GM12891 (cell line): ENCODE data around the gene CFAP97.
A peak's percentile ranks its signal among the peaks of the same experiment; 100 is the strongest.

Experiments
- DNase-seq: peaks from one replicate; pipeline ENCODE4 v3.0.0; 2011; ENCODE audit warnings: low spot score; ENCODE audit not compliant: insufficient read length
- FAIRE-seq: peaks from 2 replicates; lab custom pipeline; 2011; peaks lifted over from hg19 to GRCh38; lab: Jason Lieb, UNC
- PAX5 ChIP-seq: IDR thresholded peaks from 2 replicates; pipeline ENCODE4 v1.6.1; 2011; ENCODE audit warnings: low read length, moderate library complexity, mild to moderate bottlenecking; ENCODE audit not compliant: insufficient read depth, severe bottlenecking
- POLR2A ChIP-seq: IDR thresholded peaks from 2 replicates; pipeline ENCODE4 v1.6.1; 2011; ENCODE audit warnings: low read depth, low read length, control low read depth
- POLR2AphosphoS5 ChIP-seq: IDR thresholded peaks from 2 replicates; pipeline ENCODE4 v1.6.1; 2011; ENCODE audit warnings: low read depth, low read length, control low read depth
- POU2F2 ChIP-seq: IDR thresholded peaks from 2 replicates; pipeline ENCODE4 v1.6.1; 2011; ENCODE audit warnings: low read depth, mild to moderate bottlenecking, control low read depth, low read length, moderate library complexity
- SPI1 ChIP-seq: IDR thresholded peaks from 2 replicates; pipeline ENCODE4 v1.6.1; 2011; ENCODE audit warnings: low read depth, low read length, control low read depth
- TAF1 ChIP-seq: IDR thresholded peaks from 2 replicates; pipeline ENCODE4 v1.6.1; 2011; ENCODE audit warnings: low read depth, low read length, control low read depth

Gene CFAP97

DNA sequence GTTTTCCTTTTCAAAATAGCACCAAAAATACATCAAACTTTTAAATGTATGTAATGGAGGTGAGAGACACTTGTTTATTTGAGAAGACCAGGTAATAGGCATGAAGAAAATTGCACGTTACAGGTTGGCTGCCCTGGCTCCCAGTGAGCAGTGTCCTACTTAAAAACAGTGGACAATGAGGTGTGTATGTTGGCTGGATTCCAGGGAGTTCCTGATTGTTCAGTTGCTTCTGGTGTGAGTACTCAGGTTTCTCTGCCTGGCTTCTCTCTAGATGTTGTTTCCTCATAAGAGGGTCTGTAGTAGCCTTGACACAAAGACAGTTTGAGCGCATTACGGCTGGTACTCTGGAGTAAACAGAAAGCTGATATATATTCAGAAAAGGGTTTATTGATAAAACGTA, 35.0 kb upstream of the CFAP97 start:
- TF ChIP-seq PAX5, result no peak
- no peak for FAIRE-seq
- DNase-seq, result no peak

- TF ChIP-seq POLR2A, result no peak
- TF ChIP-seq POU2F2, result no peak
- TF ChIP-seq POLR2AphosphoS5, result no peak
- TF ChIP-seq TAF1, result no peak
- no peak for TF ChIP-seq PAX5
- TF ChIP-seq SPI1, result no peak
- DNase-seq, result no peak
- no peak for FAIRE-seq
These were observed 34.4 kb upstream of the CFAP97 start for GRCh38 chr4:185238215-185238681.

DNA sequence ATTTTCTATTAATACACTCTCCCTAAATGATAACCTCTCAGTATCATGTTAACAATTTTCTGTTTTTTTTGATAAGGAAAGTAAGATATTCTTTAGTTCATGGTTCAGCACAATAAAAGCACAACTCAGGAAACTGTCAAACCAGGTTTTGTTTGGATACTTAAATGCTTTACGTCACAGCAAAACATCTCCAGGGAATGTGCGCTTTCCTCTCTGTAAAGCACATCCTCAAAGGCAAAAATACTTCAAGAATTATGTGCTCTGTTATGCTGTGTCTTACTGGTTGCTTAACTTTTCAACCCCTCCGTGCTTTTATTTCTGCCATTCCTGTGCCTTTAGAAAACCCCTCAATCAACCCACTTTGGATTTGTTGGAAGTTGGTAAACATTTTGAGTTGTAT, 33.4 kb upstream of the CFAP97 start:
- TF ChIP-seq POLR2AphosphoS5 (no peak), POLR2A (no peak), PAX5 (no peak), TAF1 (no peak), POU2F2 (no peak), SPI1 (no peak)
- FAIRE-seq, result peak; percentile 47

DNA sequence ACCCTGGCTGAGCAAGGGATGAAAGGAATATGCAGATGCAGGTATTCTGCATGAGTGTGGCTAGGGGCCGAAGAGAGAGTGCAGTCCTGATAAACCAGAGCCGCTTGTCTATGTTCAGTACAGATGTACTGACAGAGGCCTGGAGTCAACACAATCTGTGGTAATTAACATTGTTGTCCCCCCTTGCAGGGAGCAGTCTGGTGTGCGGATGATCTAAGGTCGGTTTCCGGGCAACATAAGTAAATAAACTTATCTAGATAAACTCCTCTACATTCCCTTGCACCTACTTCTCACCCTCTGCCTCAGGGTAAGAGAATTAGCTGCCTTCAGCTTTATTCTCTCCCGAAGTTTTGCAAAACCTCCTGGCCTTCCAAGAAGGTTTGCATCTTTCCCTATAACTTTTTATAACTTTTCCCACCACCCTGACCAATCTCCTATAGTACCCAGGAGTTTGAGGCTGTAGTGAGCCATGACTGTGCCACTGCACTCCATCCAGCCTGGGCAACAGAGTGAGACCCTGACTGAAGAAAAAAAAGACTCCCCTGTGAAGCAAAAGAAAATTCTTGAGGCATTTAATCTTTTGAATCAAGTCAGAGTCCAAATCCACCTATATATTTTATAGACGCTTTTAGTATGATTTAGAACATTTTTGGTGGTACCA, 32.2 kb upstream of the CFAP97 start:
- TF ChIP-seq POLR2AphosphoS5 (no peak), TAF1 (no peak), PAX5 (no peak), POU2F2 (no peak), POLR2A (no peak), SPI1 (no peak)
- FAIRE-seq (no peak), DNase-seq (no peak)

More for the DNA sequence above, 33.4 kb upstream of the CFAP97 start:
- DNase-seq, result no peak

GRCh38 chr4:185235119-185235842, 31.5 kb upstream of the CFAP97 start:
- DNase-seq (no peak), FAIRE-seq (peak; percentile 54)
- TF ChIP-seq POU2F2, result no peak
- no peak for TF ChIP-seq PAX5
- no peak for TF ChIP-seq POLR2A
- no peak for TF ChIP-seq POLR2AphosphoS5
- TF ChIP-seq SPI1, result no peak
- TF ChIP-seq TAF1, result no peak

GRCh38 chr4:185232370-185232769, 28.6 kb upstream of the CFAP97 start:
- DNase-seq (no peak), FAIRE-seq (peak; percentile 43)
- no peak for TF ChIP-seq POLR2AphosphoS5
- no peak for TF ChIP-seq POLR2A
- no peak for TF ChIP-seq TAF1
- TF ChIP-seq PAX5, result no peak

GRCh38 chr4:185229021-185229818, 25.4 kb upstream of the CFAP97 start:
- DNase-seq, result no peak
- FAIRE-seq, result no peak
- TF ChIP-seq PAX5 (no peak), POLR2AphosphoS5 (no peak), POLR2A (no peak), SPI1 (no peak), POU2F2 (no peak)

DNA sequence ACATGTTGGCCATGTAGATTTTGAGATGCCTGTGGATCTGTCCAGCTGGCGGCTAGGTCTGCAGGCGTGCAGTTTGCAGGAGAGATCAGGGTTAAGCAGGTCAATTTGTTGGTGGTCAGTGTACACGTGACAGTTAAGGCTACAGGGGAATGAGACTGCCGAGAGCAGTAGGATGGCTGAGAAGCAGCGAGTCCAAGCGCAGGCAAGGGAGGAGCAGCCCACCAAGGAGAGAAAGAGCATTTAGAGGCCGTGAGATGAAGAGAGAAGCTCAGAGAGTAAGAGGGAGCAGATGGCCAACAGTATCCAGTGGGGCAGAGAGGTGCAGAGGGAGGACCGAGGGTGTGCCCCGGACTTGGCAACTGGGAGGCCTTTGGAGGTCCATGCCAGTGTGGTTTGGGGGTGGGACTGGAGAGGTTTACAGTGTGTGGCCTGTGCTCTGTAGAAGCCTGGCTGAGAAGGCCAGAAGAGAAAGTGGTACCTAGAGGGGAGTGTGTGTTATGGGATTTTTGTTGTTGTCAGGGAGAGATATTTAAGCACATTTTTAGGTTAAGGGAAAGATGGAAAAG, 24.0 kb upstream of the CFAP97 start:
- TF ChIP-seq SPI1, result no peak
- TF ChIP-seq POLR2A, result no peak
- TF ChIP-seq POU2F2, result no peak
- no peak for TF ChIP-seq PAX5
- TF ChIP-seq TAF1, result no peak
- no peak for TF ChIP-seq POLR2AphosphoS5
- DNase-seq (no peak), FAIRE-seq (no peak)

DNA sequence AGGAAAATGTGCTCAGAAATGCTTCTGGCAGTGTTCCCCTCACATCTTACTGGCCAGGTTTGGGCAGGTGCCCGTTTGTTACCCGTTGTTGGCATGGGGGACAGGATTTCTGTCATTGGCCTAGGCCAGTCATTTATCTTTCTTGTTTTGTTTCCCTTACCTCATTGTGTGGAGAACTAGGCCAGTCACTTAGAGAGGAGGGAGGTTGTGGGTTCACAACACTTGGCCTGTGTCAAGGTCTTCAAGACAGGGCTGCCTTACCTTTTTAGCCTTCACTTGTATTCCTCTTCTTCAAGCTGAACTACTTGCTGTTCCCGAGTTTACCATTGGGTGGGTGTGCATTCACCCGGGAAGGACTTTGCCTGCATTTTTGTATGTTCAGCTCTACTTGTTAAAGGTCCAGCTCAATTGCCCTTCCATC, 23.3 kb upstream of the CFAP97 start:
- FAIRE-seq (peak; percentile 52), DNase-seq (no peak)
- no peak for TF ChIP-seq PAX5
- no peak for TF ChIP-seq POU2F2

- TF ChIP-seq PAX5, result no peak
- TF ChIP-seq POLR2AphosphoS5, result no peak
- TF ChIP-seq SPI1, result no peak
- no peak for TF ChIP-seq TAF1
- DNase-seq (no peak), FAIRE-seq (no peak)
These were observed 22.1 kb upstream of the CFAP97 start for GRCh38 chr4:185225940-185226339.
